GM18498 (cell line): ENCODE data around the gene FANCI.

Source experiments
- ATAC-seq: cut with Tn5 transposase; IDR thresholded peaks from one replicate; pipeline ENCODE4 v1.9.1; 2021; ENCODE audit warnings: mild to moderate bottlenecking, moderate library complexity; ENCODE audit not compliant: unreplicated experiment

Gene FANCI

GRCh38 chr15:89303986-89304385, 60.2 kb downstream of the FANCI start:
- no peak for ATAC-seq

- ATAC-seq, result no peak
Observed at GRCh38 chr15:89305395-89305794, 61.6 kb downstream of the FANCI start.

GRCh38 chr15:89307046-89307587, 63.3 kb downstream of the FANCI start:
- ATAC-seq, result no peak

- ATAC-seq, result no peak
Observed at GRCh38 chr15:89307791-89308190, 64.0 kb downstream of the FANCI start.

- ATAC-seq, result no peak
Observed at GRCh38 chr15:89308236-89308635, 64.5 kb downstream of the FANCI start.

- no peak for ATAC-seq
Observed at GRCh38 chr15:89309993-89310392, 66.2 kb downstream of the FANCI start.

GRCh38 chr15:89315375-89315929, 71.7 kb downstream of the FANCI start:
- no peak for ATAC-seq

- ATAC-seq, result no peak
Observed at GRCh38 chr15:89316504-89316903, 72.7 kb downstream of the FANCI start.

GRCh38 chr15:89317186-89317720, 73.5 kb downstream of the FANCI start:
- no peak for ATAC-seq

- ATAC-seq, result no peak
Observed at GRCh38 chr15:89319678-89320077, 75.9 kb downstream of the FANCI start.

- ATAC-seq, result no peak
Observed at GRCh38 chr15:89320200-89320599, 76.4 kb downstream of the FANCI start.

GRCh38 chr15:89321521-89322410, 78.0 kb downstream of the FANCI start:
- no peak for ATAC-seq

- no peak for ATAC-seq
Observed at GRCh38 chr15:89322822-89323221, 79.0 kb downstream of the FANCI start.

GRCh38 chr15:89323825-89324224, 80.0 kb downstream of the FANCI start:
- ATAC-seq, result no peak

- ATAC-seq, result no peak
Observed at GRCh38 chr15:89325039-89325803, 81.4 kb downstream of the FANCI start.

- no peak for ATAC-seq
Observed at GRCh38 chr15:89326316-89326715, 82.5 kb downstream of the FANCI start.

GRCh38 chr15:89327113-89327512, 83.3 kb downstream of the FANCI start:
- no peak for ATAC-seq

- no peak for ATAC-seq
Observed at GRCh38 chr15:89328398-89329254, 84.8 kb downstream of the FANCI start.

- ATAC-seq, result no peak
Observed at GRCh38 chr15:89329329-89330084, 85.7 kb downstream of the FANCI start.

- no peak for ATAC-seq
Observed at GRCh38 chr15:89330119-89330518, 86.3 kb downstream of the FANCI start.
